Glomerular endothelial cell (primary cell): ENCODE results near the gene ADGRG1. TPM values are rescaled to one million over a fixed set of nuclear protein-coding genes. Genes with fewer than 3 reads are reported as not detected.
"Not testable (repeated sequence)": the region's sequence is repeated elsewhere in the genome, so short reads cannot be mapped to it uniquely, and the experiment has no call there.

Source experiments
- DNase-seq: peaks from one replicate; pipeline ENCODE4 v3.0.0-alpha.2; 2011; ENCODE audit warnings: low read depth, low spot score; ENCODE audit errors: extremely low read depth
- total RNA-seq: library from RNA; depleted of rRNA; stranded (reverse); fragments of >200 nt; gene quantifications from 2 replicates; pipeline ENCODE4 v1.2.3, GENCODE V29; 2015

The ADGRG1 gene
- total RNA-seq, 1 donor from 2014 or later = 129 TPM

- DNase-seq = no peak
Measured at GRCh38 chr16:57695680-57696069, 67.2 kb downstream of the ADGRG1 start.

- no peak for DNase-seq
Measured at GRCh38 chr16:57696240-57696639, 67.8 kb downstream of the ADGRG1 start.

- DNase-seq = no peak
Measured at GRCh38 chr16:57697896-57698537, 69.6 kb downstream of the ADGRG1 start.

DNA sequence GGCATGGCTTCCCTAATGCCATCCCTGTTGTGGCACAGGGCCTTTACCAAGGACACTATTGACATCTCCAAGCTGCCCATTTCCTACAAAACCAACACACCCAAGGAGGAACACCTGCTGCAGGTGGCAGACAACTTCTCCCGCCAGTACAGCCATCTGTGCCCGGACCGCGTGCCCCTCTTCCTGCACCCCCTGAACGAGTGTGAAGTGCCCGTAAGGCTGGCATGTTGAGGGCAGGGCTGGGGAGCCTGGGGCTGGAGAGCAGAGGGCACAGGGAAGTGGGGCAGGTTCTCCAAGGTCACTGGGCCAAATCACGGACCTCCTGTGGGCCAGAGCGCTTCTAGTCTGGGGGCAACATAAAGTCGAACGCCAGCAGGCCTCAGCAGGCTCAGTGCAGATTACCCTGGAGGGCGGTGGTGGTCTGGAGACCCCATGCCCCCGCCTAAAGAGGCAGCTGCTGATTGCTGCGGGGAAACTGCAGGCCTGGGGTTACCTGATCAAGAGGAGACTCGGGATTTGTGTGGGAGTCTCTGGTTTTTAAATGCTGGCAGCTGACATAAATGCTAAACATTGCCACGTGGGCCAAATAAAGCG is 70.5 kb downstream of the ADGRG1 start:
- DNase-seq = no peak

DNA sequence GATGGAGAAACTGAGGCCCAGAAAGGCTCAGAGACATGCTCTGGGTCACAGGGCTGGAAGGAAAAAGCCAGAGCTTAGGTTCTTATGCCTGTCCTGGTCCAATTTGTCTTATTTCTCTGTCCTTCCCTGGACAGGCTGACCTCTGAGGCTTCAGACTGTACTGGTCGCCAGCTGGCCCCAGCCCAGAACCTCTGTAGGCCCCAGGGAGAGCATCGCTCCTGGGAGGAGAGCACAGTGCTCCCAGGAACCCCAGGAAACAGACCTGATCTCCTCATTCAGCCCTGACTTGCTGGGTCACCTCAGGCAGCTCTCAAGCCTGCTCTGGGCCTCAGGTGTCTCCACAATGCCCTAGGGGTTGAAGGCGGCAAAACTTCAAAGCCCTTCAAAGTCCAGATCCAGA is 71.1 kb downstream of the ADGRG1 start:
- no peak for DNase-seq

DNA sequence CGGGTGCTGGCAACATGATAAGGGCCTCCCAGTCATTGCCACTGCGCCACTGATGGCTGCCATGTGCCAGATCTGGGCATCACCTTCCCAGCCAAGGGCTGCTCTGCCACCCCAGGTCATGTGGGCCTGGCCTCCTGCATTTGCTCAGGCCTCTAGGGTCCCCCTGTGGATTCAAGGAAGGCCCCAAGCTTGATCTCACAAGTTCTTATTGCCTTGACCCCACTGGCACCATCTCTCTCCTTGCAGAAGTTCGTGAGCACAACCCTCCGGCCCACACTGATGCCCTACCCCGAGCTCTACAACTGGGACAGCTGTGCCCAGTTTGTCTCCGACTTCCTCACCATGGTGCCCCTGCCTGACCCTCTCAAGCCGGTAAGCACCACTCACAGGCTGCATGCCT is 71.5 kb downstream of the ADGRG1 start:
- DNase-seq = no peak

DNA sequence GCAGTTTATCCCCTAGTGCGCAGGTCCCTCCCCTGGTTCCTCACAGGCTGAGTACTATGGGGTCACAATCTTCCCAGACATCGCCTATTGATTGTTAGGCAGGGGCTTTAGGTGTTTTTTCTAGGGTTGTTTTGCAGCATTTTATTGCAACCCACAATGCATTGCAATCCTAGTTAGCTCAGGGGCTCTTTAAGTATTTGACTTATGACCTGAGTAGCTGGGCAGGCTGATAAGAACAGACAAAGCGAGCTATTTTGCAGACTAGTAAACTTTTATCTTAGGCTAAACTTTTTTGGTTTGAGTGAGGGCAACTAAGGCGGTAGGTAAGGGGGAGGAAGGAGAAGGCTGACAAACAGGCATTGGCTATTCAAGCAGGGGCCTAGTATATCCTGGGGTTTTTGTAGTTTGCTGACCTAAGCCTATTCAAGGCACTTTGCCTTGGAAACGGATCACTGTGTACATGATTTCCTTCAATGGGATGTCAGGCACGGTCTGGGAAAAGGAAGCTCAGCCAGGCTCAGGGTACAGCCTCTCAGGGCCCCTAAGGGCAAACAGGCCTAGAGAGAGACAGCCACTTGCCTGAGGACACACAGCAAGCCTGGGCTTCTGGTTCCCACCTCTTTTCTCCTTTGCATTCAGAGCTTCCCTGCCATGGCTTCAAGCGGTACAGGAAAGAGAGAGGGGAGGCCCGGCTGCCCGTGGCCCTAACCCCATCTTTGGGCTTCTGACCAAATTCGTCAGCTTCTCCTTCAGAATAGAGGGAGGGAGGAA is 72.5 kb downstream of the ADGRG1 start:
- no peak for DNase-seq

DNA sequence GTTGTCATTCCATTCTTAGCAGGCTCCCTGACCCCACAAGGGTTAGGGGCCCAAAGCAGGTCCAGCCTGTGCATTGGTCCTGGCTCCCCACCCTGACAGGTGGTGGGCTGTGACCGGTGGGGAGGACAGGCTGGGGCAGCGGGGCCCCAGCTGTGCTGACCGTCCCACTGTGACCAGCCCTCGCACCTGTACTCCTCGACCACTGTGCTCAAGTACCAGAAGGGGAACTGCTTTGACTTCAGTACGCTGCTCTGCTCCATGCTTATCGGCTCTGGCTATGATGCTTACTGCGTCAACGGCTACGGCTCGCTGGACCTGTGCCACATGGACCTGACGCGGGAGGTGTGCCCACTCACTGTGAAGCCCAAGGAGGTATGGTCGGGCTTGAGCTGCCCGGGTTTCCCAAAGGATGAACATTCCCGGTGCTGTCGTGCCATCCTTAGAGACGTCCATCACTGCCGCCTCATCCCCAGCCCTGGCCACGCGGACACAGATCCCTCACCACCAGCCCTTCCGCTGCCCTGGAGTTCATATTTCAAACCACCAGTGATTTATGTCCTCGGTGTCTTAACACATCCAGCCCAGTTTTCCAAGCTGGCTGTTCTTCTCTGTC is 73.4 kb downstream of the ADGRG1 start:
- DNase-seq = no peak

DNA sequence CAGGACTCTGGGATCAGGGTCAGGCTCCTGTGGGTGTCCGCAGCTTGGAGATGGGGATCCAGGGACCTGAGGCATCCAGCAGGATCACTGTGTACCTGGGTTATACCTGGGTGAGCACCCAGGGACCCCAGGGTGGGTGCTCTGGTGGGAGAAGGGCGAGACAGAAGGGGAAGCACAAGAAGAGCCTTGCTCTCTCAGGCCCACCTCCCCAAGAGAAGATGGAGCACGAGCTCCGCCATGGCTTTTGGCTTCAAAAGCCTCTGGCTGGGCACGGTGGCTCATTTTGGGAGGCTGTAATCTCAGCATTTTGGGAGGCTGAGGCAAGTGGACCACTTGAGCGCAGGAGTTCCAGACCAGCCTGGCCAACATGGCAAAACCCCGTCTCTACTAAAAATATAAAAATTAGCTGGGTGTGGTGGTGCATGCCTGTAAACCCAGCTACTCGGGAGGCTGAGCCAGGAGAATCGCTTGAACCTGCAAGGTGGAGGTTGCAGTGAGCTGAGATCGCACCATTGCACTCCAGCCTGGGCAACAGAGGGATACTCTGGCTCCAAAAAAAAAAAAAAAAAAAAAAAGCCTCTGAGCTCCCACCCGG is 75.1 kb downstream of the ADGRG1 start:
- DNase-seq = no peak

DNA sequence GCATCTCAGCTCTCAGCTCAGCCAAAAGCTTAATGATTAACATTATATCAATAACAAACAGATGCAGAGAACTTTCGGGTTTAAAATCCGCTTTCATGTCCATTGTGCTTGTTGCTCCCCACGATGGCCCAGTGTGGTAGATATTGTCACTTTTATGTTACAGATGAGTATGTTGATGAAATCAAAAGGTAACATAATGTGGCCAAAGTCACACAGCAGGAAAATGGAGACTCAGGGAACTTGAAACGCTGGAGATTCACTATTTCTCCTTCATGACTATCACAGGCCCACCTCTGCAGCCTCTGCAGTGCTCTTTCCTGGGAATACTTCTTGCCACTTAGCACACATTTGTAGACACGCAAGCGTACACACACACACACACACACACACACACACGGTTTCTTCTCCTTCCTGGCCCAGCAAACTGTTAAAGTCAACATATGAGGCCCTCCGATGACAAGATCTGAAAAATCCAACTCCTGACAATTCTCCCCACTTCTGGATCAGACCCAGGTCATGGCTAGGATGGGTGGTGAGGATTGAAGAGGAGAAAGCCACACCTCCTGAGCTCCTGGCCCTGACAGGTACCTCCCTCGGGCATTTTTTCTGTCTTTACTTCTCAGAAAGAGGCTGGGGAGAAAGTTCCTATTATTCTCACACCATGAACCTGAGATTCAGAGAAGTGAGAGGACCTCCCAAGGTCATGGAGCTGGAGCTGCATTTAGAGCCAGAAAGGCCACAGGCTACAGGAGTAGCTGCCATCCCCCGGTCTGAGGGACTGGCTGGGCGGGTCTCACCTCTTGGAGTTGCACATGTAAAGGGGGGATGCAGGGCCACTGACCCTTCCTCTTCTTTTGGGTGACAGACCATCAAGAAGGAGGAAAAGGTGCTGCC is 75.8 kb downstream of the ADGRG1 start:
- DNase-seq = no peak

DNA sequence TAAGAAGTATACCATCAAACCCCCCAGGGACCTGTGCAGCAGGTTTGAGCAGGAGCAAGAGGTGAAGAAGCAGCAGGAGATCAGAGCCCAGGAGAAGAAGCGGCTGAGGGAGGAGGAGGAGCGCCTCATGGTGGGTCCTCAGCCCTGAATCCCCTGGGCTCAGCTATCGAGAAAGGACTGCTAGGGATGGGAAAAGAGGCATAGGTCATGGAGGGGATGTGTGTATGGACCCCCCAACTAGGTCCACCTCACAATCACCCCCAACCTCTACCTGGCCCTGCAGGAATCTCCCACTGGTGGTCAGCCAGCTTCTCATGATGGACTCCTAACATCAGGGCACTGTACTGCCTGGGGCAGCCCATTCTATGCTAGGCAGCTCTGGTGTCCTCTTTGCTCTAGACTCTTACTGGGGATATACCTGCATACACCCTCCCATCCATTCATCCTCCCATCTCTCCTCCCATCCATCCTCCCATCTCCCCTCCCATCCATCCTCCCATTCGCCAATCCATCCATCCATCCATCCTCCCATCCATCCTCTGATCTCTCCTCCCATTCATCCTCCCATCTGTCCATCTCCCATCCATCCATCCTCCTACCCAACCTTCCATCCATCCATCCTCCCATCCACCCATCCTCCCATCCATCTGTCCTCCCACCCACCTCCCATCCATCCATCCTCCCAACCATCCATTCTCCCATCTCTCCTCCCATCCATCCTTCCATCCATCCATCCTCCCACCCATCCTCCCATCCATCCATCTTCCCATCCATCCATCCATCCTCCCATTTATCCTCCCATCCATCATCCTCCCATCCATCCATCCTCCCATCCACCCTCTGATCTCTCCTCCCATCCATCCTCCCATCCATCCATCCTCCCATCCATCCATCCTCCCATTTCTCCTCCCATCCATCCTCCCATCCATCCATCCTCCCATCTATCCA is 76.7 kb downstream of the ADGRG1 start:
- DNase-seq = no peak

- DNase-seq = no peak
Measured at GRCh38 chr16:57706717-57707116, 78.3 kb downstream of the ADGRG1 start.

GRCh38 chr16:57707331-57707730 is 78.9 kb downstream of the ADGRG1 start:
- no peak for DNase-seq

- DNase-seq = no peak
Measured at GRCh38 chr16:57708168-57708567, 79.7 kb downstream of the ADGRG1 start.

GRCh38 chr16:57709663-57710062 is 81.2 kb downstream of the ADGRG1 start:
- no peak for DNase-seq

DNA sequence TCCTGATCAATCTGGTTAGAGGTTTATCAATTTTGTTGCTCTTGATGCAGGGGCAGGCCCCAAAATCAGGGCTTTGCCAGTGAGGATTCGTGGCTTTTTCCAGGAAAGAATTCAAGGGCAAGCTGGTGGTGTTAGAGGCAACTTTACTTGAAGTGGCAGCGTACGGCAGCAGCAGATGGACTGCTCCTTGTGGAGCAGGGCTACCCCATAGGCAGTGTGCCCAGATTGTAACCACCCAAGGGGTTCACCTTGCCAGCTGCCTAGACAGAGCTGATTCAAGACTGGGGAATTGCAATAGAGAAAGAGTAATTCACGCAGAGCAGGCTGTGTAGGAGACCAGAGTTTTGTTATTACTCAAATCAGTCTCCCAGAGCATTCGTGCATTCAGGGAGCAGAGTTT is 82.9 kb downstream of the ADGRG1 start:
- no peak for DNase-seq

DNA sequence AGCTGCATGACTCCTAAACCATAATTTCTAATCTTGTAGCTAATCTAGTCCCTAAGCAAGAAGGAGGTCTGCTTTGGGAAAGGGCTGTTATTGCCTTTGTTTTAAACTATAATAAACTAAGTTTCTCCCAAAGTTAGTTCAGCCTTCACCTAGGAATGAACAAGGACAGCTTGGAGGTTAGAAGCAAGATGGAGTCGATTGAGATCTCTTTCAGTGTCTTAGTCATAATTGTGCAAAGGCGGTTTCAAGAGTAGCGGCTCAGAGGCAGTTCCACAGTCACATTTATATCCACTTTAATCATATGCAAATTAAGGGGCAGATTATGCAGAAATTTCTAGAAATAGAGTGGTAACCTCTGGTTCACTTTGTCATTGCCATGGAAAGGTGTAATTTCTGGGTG is 83.6 kb downstream of the ADGRG1 start:
- no peak for DNase-seq

DNA sequence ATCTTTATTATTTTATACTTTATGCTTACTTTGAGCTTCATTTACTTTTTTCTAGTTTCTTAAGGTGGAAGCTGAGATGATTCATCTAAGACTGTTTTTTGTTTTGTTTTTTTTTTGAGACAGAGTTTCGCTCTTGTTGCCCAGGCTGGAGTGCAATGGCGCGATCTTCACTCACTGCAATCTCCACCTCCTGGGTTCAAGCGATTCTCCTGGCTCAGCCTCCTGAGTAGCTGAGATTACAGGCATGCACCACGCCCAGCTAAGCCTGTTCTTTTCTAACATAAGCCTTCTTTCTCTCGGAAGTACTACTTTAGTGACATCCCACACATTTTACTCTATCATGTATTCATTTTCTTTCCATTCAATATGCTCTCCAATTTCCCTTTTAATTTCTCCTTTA is 84.1 kb downstream of the ADGRG1 start:
- not testable (repeated sequence) for DNase-seq

DNA sequence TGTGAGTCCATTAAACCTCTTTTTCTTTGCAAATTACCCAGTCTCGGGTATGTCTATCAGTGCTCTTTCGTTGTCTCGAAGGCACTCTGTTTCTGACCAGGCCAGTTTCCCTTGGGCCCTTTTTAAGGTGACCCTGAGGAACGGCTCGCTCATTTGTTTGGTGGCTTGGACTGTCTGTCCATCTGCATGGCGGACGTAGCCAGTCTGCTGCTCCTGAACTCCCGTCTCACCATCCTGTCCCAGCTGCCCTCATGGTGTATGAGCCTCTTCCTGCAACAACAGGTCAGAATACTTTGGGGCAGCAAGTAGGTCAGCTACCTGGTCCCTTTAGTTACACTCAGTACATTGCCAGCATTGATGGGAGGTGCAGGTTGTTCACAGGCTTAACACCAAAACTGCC is 85.2 kb downstream of the ADGRG1 start:
- DNase-seq = no peak
